ENCODE measurements around the gene LRRC25. TPM values are rescaled to one million over a fixed set of nuclear protein-coding genes. Genes with fewer than 3 reads are reported as not detected.

Gene LRRC25
- total and polyA plus RNA-seq, 7 experiments from 2014 or later = 0.15 to 68.6 (median 0.76) TPM

- Mint-ChIP-seq H3K4me3 (peak overlapping the region in 9 of 10 donors; percentile 32 to 73 (median 57)), H3K9me3 (no peaks in the 10 kb centered on the region), H3K36me3 (peaks cover 0 to 2% (median 0%) of the 10 kb centered on the region in 5 donors), H3K27me3 (no peaks in the 10 kb centered on the region), H3K27ac (peak overlapping the region in 7 of 9 donors; percentile 40 to 87 (median 51)), H3K4me1 (peaks cover 6 to 34% (median 18%) of the 10 kb centered on the region in 7 donors)
- no peaks in the 10 kb centered on the region for H3K27me3 ChIP-seq (ENCODE audit: control insufficient read depth in 2 of 2, insufficient read depth in 2 of 2, low read length in 2 of 2)
- intact Hi-C loops (cut with micrococcal nuclease) = loop anchor here (1.0 kb wide), 3 partner anchors 8 to 10 kb away; partner anchors contain the start of gene SSBP4 (in 1 of the 2)
- peak overlapping the region; percentile 83 for H3K27ac ChIP-seq (ENCODE audit: low read depth, low read length)
- ATAC-seq (peak; percentile 89), DNase-seq (peak; percentile 76 to 85 (median 83))
- ChIA-PET CTCF (interaction anchor here (0.7 to 1.3 kb wide), 2 partner anchors 9 to 99 kb away, joined by 4 to 5 read pairs; partner anchors contain the start of gene SSBP4), POLR2A (interaction anchor here (0.6 to 1.2 kb wide), 3 partner anchors 9 to 147 kb away, joined by 3 to 5 read pairs (median 3); partner anchors contain the start of gene SSBP4)
- peaks cover 19 to 40% of the 10 kb centered on the region in 2 donors for H3K4me1 ChIP-seq (ENCODE audit: control insufficient read depth in 2 of 2, insufficient read depth in 2 of 2, low read length in 2 of 2)
- peak overlapping the region; percentile 50 for H3K4me3 ChIP-seq (ENCODE audit: low read length)
- no peaks in the 10 kb centered on the region for H3K9me3 ChIP-seq (ENCODE audit: control insufficient read depth in 2 of 3, low read length in 3 of 3)
- H3K36me3 ChIP-seq (ENCODE audit: control insufficient read depth in 2 of 3, insufficient read depth in 3 of 3, low read length in 3 of 3) = no peaks in the 10 kb centered on the region
Observed at GRCh38 chr19:18428787-18429674, 31.6 kb upstream of the LRRC25 start.

GRCh38 chr19:18428173-18428786, 30.9 kb upstream of the LRRC25 start:
- H3K4me1 ChIP-seq (ENCODE audit: control insufficient read depth in 2 of 2, insufficient read depth in 2 of 2, low read length in 2 of 2) = peaks cover 19 to 48% of the 10 kb centered on the region in 2 donors
- no peaks in the 10 kb centered on the region for H3K36me3 ChIP-seq (ENCODE audit: control insufficient read depth in 2 of 3, insufficient read depth in 3 of 3, low read length in 3 of 3)
- Mint-ChIP-seq H3K9me3 (no peaks in the 10 kb centered on the region), H3K27ac (peak overlapping the region in 5 of 9 donors; percentile 26 to 87 (median 54)), H3K36me3 (peaks cover 0 to 2% (median 0%) of the 10 kb centered on the region in 5 donors), H3K4me3 (peak overlapping the region in 6 of 10 donors; percentile 39 to 73 (median 44)), H3K4me1 (peaks cover 6 to 42% (median 22%) of the 10 kb centered on the region in 7 donors), H3K27me3 (no peaks in the 10 kb centered on the region)
- no peak for DNase-seq
- H3K27me3 ChIP-seq (ENCODE audit: control insufficient read depth in 2 of 2, insufficient read depth in 2 of 2, low read length in 2 of 2) = no peaks in the 10 kb centered on the region
- H3K9me3 ChIP-seq (ENCODE audit: control insufficient read depth in 2 of 3, low read length in 3 of 3) = no peaks in the 10 kb centered on the region
- POLR2A ChIA-PET = interaction anchor here (1.0 to 1.2 kb wide), 2 partner anchors 8 to 147 kb away, joined by 3 to 5 read pairs; partner anchors contain the start of gene SSBP4
- peak overlapping the region; percentile 83 for H3K27ac ChIP-seq (ENCODE audit: low read depth, low read length)
- ATAC-seq = no peak
- intact Hi-C loops (cut with micrococcal nuclease) = no loop called here
- CTCF ChIA-PET = interaction anchor here (0.5 to 1.3 kb wide), 3 partner anchors 9 to 221 kb away, joined by 3 to 5 read pairs (median 4); partner anchors contain the start of gene SSBP4
- no peak overlapping the region for H3K4me3 ChIP-seq (ENCODE audit: low read length)

- H3K4me3 ChIP-seq (ENCODE audit: low read length) = no peak overlapping the region
- peak overlapping the region; percentile 83 for H3K27ac ChIP-seq (ENCODE audit: low read depth, low read length)
- no peaks in the 10 kb centered on the region for H3K27me3 ChIP-seq (ENCODE audit: control insufficient read depth in 2 of 2, insufficient read depth in 2 of 2, low read length in 2 of 2)
- peaks cover 20 to 52% of the 10 kb centered on the region in 2 donors for H3K4me1 ChIP-seq (ENCODE audit: control insufficient read depth in 2 of 2, insufficient read depth in 2 of 2, low read length in 2 of 2)
- no peak for ATAC-seq
- ChIA-PET POLR2A (no interaction called here), CTCF (interaction anchor here (0.5 to 1.3 kb wide), 2 partner anchors 8 to 221 kb away, joined by 3 to 4 read pairs; partner anchors contain the start of gene SSBP4)
- Mint-ChIP-seq H3K27ac (peak overlapping the region in 2 of 9 donors; percentile 12 to 38), H3K36me3 (peaks cover 0 to 3% (median 0%) of the 10 kb centered on the region in 5 donors), H3K27me3 (no peaks in the 10 kb centered on the region), H3K9me3 (no peaks in the 10 kb centered on the region), H3K4me3 (peak overlapping the region in 1 of 10 donors; percentile 25), H3K4me1 (peaks cover 11 to 46% (median 28%) of the 10 kb centered on the region in 7 donors)
- H3K9me3 ChIP-seq (ENCODE audit: control insufficient read depth in 2 of 3, low read length in 3 of 3) = no peaks in the 10 kb centered on the region
- H3K36me3 ChIP-seq (ENCODE audit: control insufficient read depth in 2 of 3, insufficient read depth in 3 of 3, low read length in 3 of 3) = no peaks in the 10 kb centered on the region
- intact Hi-C loops (cut with micrococcal nuclease) = no loop called here
- DNase-seq = no peak
Observed at GRCh38 chr19:18427743-18428113, 30.3 kb upstream of the LRRC25 start.

DNA sequence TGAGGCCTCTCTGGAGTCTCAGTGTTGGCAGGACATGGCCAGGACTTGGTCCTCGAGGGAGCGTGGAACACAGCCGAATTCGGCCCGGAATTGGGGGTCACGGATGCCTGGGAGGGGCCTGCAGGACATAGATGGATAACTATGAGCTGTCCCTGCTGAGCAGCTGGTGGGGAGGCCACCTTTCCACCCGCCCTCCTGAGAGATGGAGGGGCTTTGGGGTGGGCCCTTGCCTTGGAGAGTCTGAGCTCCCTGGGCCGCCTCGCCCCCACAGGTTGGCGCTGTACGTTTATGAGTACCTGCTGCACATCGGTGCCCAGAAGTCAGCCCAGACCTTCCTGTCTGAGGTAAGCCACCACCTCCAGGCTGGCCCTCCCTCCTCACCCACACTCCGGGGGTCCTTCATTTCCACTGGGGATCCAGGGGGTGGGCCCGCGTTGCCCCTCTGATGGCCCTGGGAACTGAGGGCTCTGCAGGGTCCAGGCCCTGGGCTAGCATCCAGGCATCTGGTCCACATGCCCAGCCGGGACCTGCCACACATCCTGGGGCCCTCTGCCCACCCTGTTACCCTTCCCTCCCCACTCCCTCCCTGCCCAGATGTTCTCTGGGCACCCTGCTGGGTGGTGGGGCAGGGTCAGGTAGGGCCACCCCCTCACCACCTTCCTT, 29.8 kb upstream of the LRRC25 start:
- peaks cover 14 to 50% (median 32%) of the 10 kb centered on the region in 7 donors for H3K4me1 Mint-ChIP-seq
- CTCF ChIA-PET = interaction anchor here (0.5 to 1.2 kb wide), 2 partner anchors 39 to 220 kb away, joined by 3 read pairs; no protein-coding TSS in a partner anchor
- peak overlapping the region in 1 of 10 donors; percentile 25 for H3K4me3 Mint-ChIP-seq
- no peaks in the 10 kb centered on the region for H3K9me3 ChIP-seq (ENCODE audit: control insufficient read depth in 2 of 3, low read length in 3 of 3)
- no peaks in the 10 kb centered on the region for H3K27me3 ChIP-seq (ENCODE audit: control insufficient read depth in 2 of 2, insufficient read depth in 2 of 2, low read length in 2 of 2)
- H3K27ac ChIP-seq (ENCODE audit: low read depth, low read length) = peak overlapping the region; percentile 35
- no peak overlapping the region for H3K4me3 ChIP-seq (ENCODE audit: low read length)
- no peaks in the 10 kb centered on the region for H3K36me3 ChIP-seq (ENCODE audit: control insufficient read depth in 2 of 3, insufficient read depth in 3 of 3, low read length in 3 of 3)
- no peaks in the 10 kb centered on the region for H3K27me3 Mint-ChIP-seq
- intact Hi-C loops (cut with micrococcal nuclease) = no loop called here
- H3K9me3 Mint-ChIP-seq = no peaks in the 10 kb centered on the region
- H3K4me1 ChIP-seq (ENCODE audit: control insufficient read depth in 2 of 2, insufficient read depth in 2 of 2, low read length in 2 of 2) = peaks cover 23 to 54% of the 10 kb centered on the region in 2 donors
- ATAC-seq = no peak
- POLR2A ChIA-PET = no interaction called here
- H3K27ac Mint-ChIP-seq = peak overlapping the region in 4 of 9 donors; percentile 12 to 41 (median 25)
- peaks cover 0 to 2% (median 0%) of the 10 kb centered on the region in 5 donors for H3K36me3 Mint-ChIP-seq
- no peak for DNase-seq

- Histone ChIP-seq H3K4me1 (ENCODE audit: control insufficient read depth in 2 of 2, insufficient read depth in 2 of 2, low read length in 2 of 2) (peaks cover 27 to 59% of the 10 kb centered on the region in 2 donors), H3K4me3 (ENCODE audit: low read length) (no peak overlapping the region), H3K9me3 (ENCODE audit: control insufficient read depth in 2 of 3, low read length in 3 of 3) (no peaks in the 10 kb centered on the region), H3K36me3 (ENCODE audit: control insufficient read depth in 2 of 3, insufficient read depth in 3 of 3, low read length in 3 of 3) (no peaks in the 10 kb centered on the region), H3K27ac (ENCODE audit: low read depth, low read length) (peak overlapping the region; percentile 21), H3K27me3 (ENCODE audit: control insufficient read depth in 2 of 2, insufficient read depth in 2 of 2, low read length in 2 of 2) (no peaks in the 10 kb centered on the region)
- peak overlapping the region in 2 of 9 donors; percentile 17 to 45 for H3K27ac Mint-ChIP-seq
- intact Hi-C loops (cut with micrococcal nuclease) = no loop called here
- H3K9me3 Mint-ChIP-seq = no peaks in the 10 kb centered on the region
- CTCF ChIA-PET = interaction anchor here (1.2 kb wide), 1 partner anchor 38 kb away, joined by 3 read pairs; no protein-coding TSS in a partner anchor
- DNase-seq (no peak), ATAC-seq (no peak)
- H3K4me3 Mint-ChIP-seq = no peak overlapping the region
- no peaks in the 10 kb centered on the region for H3K27me3 Mint-ChIP-seq
- peaks cover 0 to 5% (median 0%) of the 10 kb centered on the region in 5 donors for H3K36me3 Mint-ChIP-seq
- POLR2A ChIA-PET = no interaction called here
- H3K4me1 Mint-ChIP-seq = peaks cover 23 to 53% (median 40%) of the 10 kb centered on the region in 7 donors
Observed at GRCh38 chr19:18426416-18426767, 29.0 kb upstream of the LRRC25 start.

Measured in naive thymus-derived CD4-positive, alpha-beta T cell (primary cell).